Osteoblast (primary cell): ENCODE results near the gene ZFHX3. TPM values are rescaled to one million over a fixed set of nuclear protein-coding genes. Genes with fewer than 3 reads are reported as not detected.

Experiments
- DNase-seq: peaks from one replicate; pipeline ENCODE4 v3.0.0; 2011; ENCODE audit warnings: low spot score, mixed read lengths; ENCODE audit not compliant: insufficient read length; ENCODE audit errors: missing footprints
- H2AFZ ChIP-seq: 2 replicates; pipeline ENCODE4 v1.6.0; 2011; ENCODE audit warnings: mild to moderate bottlenecking, low read length
- H3K27ac ChIP-seq: 2 replicates; pipeline ENCODE4 v1.5.1; 2011; ENCODE audit warnings: mild to moderate bottlenecking, low read depth, low read length, moderate library complexity
- H3K27me3 ChIP-seq: 2 replicates; pipeline ENCODE4 v1.6.0; 2012; ENCODE audit warnings: mild to moderate bottlenecking, control low read depth, inconsistent platforms, low read length, moderate library complexity; ENCODE audit not compliant: insufficient read depth
- H3K36me3 ChIP-seq: 2 replicates; pipeline ENCODE4 v1.5.1; 2011; ENCODE audit warnings: mild to moderate bottlenecking, low read length, control low read depth, moderate library complexity; ENCODE audit not compliant: insufficient read depth
- H3K4me1 ChIP-seq: 2 replicates; pipeline ENCODE4 v1.5.1; 2011; ENCODE audit warnings: mild to moderate bottlenecking, low read length, control low read depth, moderate library complexity; ENCODE audit not compliant: insufficient read depth
- H3K4me2 ChIP-seq: 2 replicates; pipeline ENCODE4 v1.6.0; 2011; ENCODE audit warnings: mild to moderate bottlenecking, low read length; ENCODE audit not compliant: insufficient read depth
- H3K4me3 ChIP-seq: fragments of 200-600 bp; sonication (generic); 3 replicates; pipeline ENCODE4 v1.5.1; 2012; ENCODE audit warnings: mild to moderate bottlenecking, low read length, inconsistent platforms; ENCODE audit not compliant: insufficient read depth
- H3K79me2 ChIP-seq: 2 replicates; pipeline ENCODE4 v1.6.0; 2012; ENCODE audit warnings: mild to moderate bottlenecking, low read length, control low read depth, inconsistent platforms; ENCODE audit not compliant: insufficient read depth
- H3K9me3 ChIP-seq: 2 replicates; pipeline ENCODE4 v1.5.1; 2011; ENCODE audit warnings: low read depth, low read length, control low read depth
- H4K20me1 ChIP-seq: 2 replicates; pipeline ENCODE4 v1.6.0; 2012; ENCODE audit warnings: mild to moderate bottlenecking, low read length, control low read depth; ENCODE audit not compliant: insufficient read depth
- CTCF ChIP-seq: IDR thresholded peaks from 2 replicates; pipeline ENCODE4 v1.5.1; 2011; ENCODE audit warnings: mild to moderate bottlenecking, low read depth, low read length, moderate library complexity; ENCODE audit errors: extremely low read depth
- total RNA-seq: library from RNA; depleted of rRNA; stranded (reverse); fragments of >200 nt; gene quantifications from 2 replicates; pipeline ENCODE4 v1.2.3, GENCODE V29; 2012

The ZFHX3 gene
- total RNA-seq, 1 donor, result 14.5 TPM

- Histone ChIP-seq H4K20me1 (peaks cover 31% of the 10 kb centered on the region), H2AFZ (no peak overlapping the region), H3K27me3 (no peaks in the 10 kb centered on the region), H3K4me2 (no peak overlapping the region), H3K4me3 (no peak overlapping the region), H3K27ac (no peak overlapping the region), H3K4me1 (peaks cover 7% of the 10 kb centered on the region), H3K9me3 (no peaks in the 10 kb centered on the region), H3K36me3 (peaks cover 19% of the 10 kb centered on the region), H3K79me2 (peaks cover 79% of the 10 kb centered on the region)
- no peak for DNase-seq
- no peak for TF ChIP-seq CTCF
These were observed 87.8 kb downstream of the ZFHX3 start for GRCh38 chr16:72960101-72960500.

- peak; percentile 82 for DNase-seq
- Histone ChIP-seq H3K36me3 (peaks cover 19% of the 10 kb centered on the region), H3K4me3 (no peak overlapping the region), H3K4me1 (peaks cover 7% of the 10 kb centered on the region), H3K27me3 (no peaks in the 10 kb centered on the region), H3K79me2 (peaks cover 81% of the 10 kb centered on the region), H4K20me1 (peaks cover 31% of the 10 kb centered on the region), H3K4me2 (no peak overlapping the region), H3K9me3 (no peaks in the 10 kb centered on the region), H3K27ac (no peak overlapping the region), H2AFZ (no peak overlapping the region)
- TF ChIP-seq CTCF, result no peak
These were observed 88.5 kb downstream of the ZFHX3 start for GRCh38 chr16:72959301-72959996.

- Histone ChIP-seq H3K9me3 (no peaks in the 10 kb centered on the region), H3K27me3 (no peaks in the 10 kb centered on the region), H4K20me1 (peaks cover 26% of the 10 kb centered on the region), H3K4me2 (no peak overlapping the region), H3K4me3 (no peak overlapping the region), H3K36me3 (peaks cover 19% of the 10 kb centered on the region), H2AFZ (no peak overlapping the region), H3K27ac (no peak overlapping the region), H3K79me2 (peaks cover 83% of the 10 kb centered on the region), H3K4me1 (peaks cover 2% of the 10 kb centered on the region)
- no peak for DNase-seq
- TF ChIP-seq CTCF, result no peak
These were observed 89.3 kb downstream of the ZFHX3 start for GRCh38 chr16:72958522-72959076.

GRCh38 chr16:72957303-72958277 lies 90.3 kb downstream of the ZFHX3 start:
- no peak overlapping the region for H3K4me3 ChIP-seq
- peaks cover 19% of the 10 kb centered on the region for H3K36me3 ChIP-seq
- no peaks in the 10 kb centered on the region for H3K27me3 ChIP-seq
- H3K27ac ChIP-seq, result no peak overlapping the region
- H3K4me1 ChIP-seq, result peaks cover 12% of the 10 kb centered on the region
- peak; percentile 85 for DNase-seq
- no peak overlapping the region for H3K4me2 ChIP-seq
- H3K79me2 ChIP-seq, result peaks cover 79% of the 10 kb centered on the region
- H4K20me1 ChIP-seq, result peaks cover 24% of the 10 kb centered on the region
- no peaks in the 10 kb centered on the region for H3K9me3 ChIP-seq
- no peak overlapping the region for H2AFZ ChIP-seq
- TF ChIP-seq CTCF, result no peak
